ENCODE results near the gene PLCH1. TPM values are rescaled to one million over a fixed set of nuclear protein-coding genes. Genes with fewer than 3 reads are reported as not detected.

The PLCH1 gene
- total RNA-seq, 1 experiment from 2014 or later, result 0.12 TPM

GRCh38 chr3:155392138-155392537, 352.7 kb downstream of the PLCH1 start:
- Mint-ChIP-seq H3K27me3 (ENCODE audit: insufficient read depth, unreplicated experiment) (no peaks in the 10 kb centered on the region), H3K36me3 (ENCODE audit: insufficient read depth, unreplicated experiment) (no peaks in the 10 kb centered on the region), H3K4me1 (ENCODE audit: insufficient read depth, unreplicated experiment) (peaks cover 14% of the 10 kb centered on the region), H3K27ac (ENCODE audit: low read depth, unreplicated experiment) (no peak overlapping the region), H3K4me3 (ENCODE audit: unreplicated experiment) (no peak overlapping the region), H3K9me3 (ENCODE audit: unreplicated experiment) (no peaks in the 10 kb centered on the region)
- ChIA-PET POLR2A (no interaction called here), CTCF (no interaction called here)
- no TSS peak for BruUV-seq (replicated peaks)
- intact Hi-C loops (cut with micrococcal nuclease), result no loop called here
- no peak for DNase-seq (ENCODE audit: unreplicated experiment)
- TF ChIP-seq, protein P1, sequence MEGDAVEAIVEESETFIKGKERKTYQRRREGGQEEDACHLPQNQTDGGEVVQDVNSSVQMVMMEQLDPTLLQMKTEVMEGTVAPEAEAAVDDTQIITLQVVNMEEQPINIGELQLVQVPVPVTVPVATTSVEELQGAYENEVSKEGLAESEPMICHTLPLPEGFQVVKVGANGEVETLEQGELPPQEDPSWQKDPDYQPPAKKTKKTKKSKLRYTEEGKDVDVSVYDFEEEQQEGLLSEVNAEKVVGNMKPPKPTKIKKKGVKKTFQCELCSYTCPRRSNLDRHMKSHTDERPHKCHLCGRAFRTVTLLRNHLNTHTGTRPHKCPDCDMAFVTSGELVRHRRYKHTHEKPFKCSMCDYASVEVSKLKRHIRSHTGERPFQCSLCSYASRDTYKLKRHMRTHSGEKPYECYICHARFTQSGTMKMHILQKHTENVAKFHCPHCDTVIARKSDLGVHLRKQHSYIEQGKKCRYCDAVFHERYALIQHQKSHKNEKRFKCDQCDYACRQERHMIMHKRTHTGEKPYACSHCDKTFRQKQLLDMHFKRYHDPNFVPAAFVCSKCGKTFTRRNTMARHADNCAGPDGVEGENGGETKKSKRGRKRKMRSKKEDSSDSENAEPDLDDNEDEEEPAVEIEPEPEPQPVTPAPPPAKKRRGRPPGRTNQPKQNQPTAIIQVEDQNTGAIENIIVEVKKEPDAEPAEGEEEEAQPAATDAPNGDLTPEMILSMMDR (IDR thresholded peaks at IDR 0.05; ENCODE audit: unreplicated experiment), result no peak

- TF ChIP-seq, protein P1 (IDR thresholded peaks at IDR 0.05; ENCODE audit: unreplicated experiment), result no peak
- Mint-ChIP-seq H3K4me3 (ENCODE audit: unreplicated experiment) (no peak overlapping the region), H3K27ac (ENCODE audit: low read depth, unreplicated experiment) (no peak overlapping the region), H3K4me1 (ENCODE audit: insufficient read depth, unreplicated experiment) (peaks cover 14% of the 10 kb centered on the region), H3K27me3 (ENCODE audit: insufficient read depth, unreplicated experiment) (no peaks in the 10 kb centered on the region), H3K9me3 (ENCODE audit: unreplicated experiment) (no peaks in the 10 kb centered on the region), H3K36me3 (ENCODE audit: insufficient read depth, unreplicated experiment) (no peaks in the 10 kb centered on the region)
- CTCF ChIA-PET, result interaction anchor here (0.7 to 1.7 kb wide), 2 partner anchors 9 to 162 kb away, joined by 3 to 6 read pairs; no protein-coding TSS in a partner anchor
- intact Hi-C loops (cut with micrococcal nuclease), result no loop called here
- BruUV-seq (replicated peaks), result no TSS peak
- peak; percentile 53 for DNase-seq (ENCODE audit: unreplicated experiment)
- POLR2A ChIA-PET, result interaction anchor here (0.6 kb wide), 1 partner anchor 324 kb away, joined by 3 read pairs; no protein-coding TSS in a partner anchor
These were observed 353.3 kb downstream of the PLCH1 start for GRCh38 chr3:155391551-155391958.

GRCh38 chr3:155391104-155391503, 353.8 kb downstream of the PLCH1 start:
- Mint-ChIP-seq H3K27me3 (ENCODE audit: insufficient read depth, unreplicated experiment) (no peaks in the 10 kb centered on the region), H3K9me3 (ENCODE audit: unreplicated experiment) (no peaks in the 10 kb centered on the region), H3K4me1 (ENCODE audit: insufficient read depth, unreplicated experiment) (peaks cover 14% of the 10 kb centered on the region), H3K4me3 (ENCODE audit: unreplicated experiment) (no peak overlapping the region), H3K27ac (ENCODE audit: low read depth, unreplicated experiment) (no peak overlapping the region), H3K36me3 (ENCODE audit: insufficient read depth, unreplicated experiment) (no peaks in the 10 kb centered on the region)
- POLR2A ChIA-PET, result interaction anchor here (0.6 to 0.7 kb wide), 2 partner anchors 213 to 325 kb away, joined by 3 read pairs; no protein-coding TSS in a partner anchor
- DNase-seq (ENCODE audit: unreplicated experiment), result no peak
- intact Hi-C loops (cut with micrococcal nuclease), result no loop called here
- CTCF ChIA-PET, result interaction anchor here (0.6 to 1.7 kb wide), 3 partner anchors 9 to 1557 kb away, joined by 3 to 6 read pairs (median 3); no protein-coding TSS in a partner anchor
- BruUV-seq (replicated peaks), result no TSS peak
- TF ChIP-seq, protein P1 (IDR thresholded peaks at IDR 0.05; ENCODE audit: unreplicated experiment), result no peak

GRCh38 chr3:155390351-155390750, 354.5 kb downstream of the PLCH1 start:
- intact Hi-C loops (cut with micrococcal nuclease), result no loop called here
- Mint-ChIP-seq H3K9me3 (ENCODE audit: unreplicated experiment) (no peaks in the 10 kb centered on the region), H3K4me3 (ENCODE audit: unreplicated experiment) (no peak overlapping the region), H3K36me3 (ENCODE audit: insufficient read depth, unreplicated experiment) (no peaks in the 10 kb centered on the region), H3K27ac (ENCODE audit: low read depth, unreplicated experiment) (no peak overlapping the region), H3K4me1 (ENCODE audit: insufficient read depth, unreplicated experiment) (peaks cover 14% of the 10 kb centered on the region), H3K27me3 (ENCODE audit: insufficient read depth, unreplicated experiment) (no peaks in the 10 kb centered on the region)
- TF ChIP-seq, protein P1 (IDR thresholded peaks at IDR 0.05; ENCODE audit: unreplicated experiment), result no peak
- ChIA-PET POLR2A (no interaction called here), CTCF (interaction anchor here (0.6 to 1.7 kb wide), 5 partner anchors 8 to 1557 kb away, joined by 3 to 6 read pairs (median 3); no protein-coding TSS in a partner anchor)
- DNase-seq (ENCODE audit: unreplicated experiment), result no peak
- no TSS peak for BruUV-seq (replicated peaks)
